ENCODE measurements around the gene CDC14A.

The CDC14A gene

GRCh38 chr1:100536031-100536430 lies 183.7 kb downstream of the CDC14A start:
- no peak overlapping the region for H3K4me3 ChIP-seq (IDR thresholded peaks at IDR 0.05; ENCODE audit: insufficient read depth, low read depth, low read length)
- no peak overlapping the region for H2AFZ ChIP-seq (ENCODE audit: low read depth)
- no peaks in the 10 kb centered on the region for H3K27me3 ChIP-seq (ENCODE audit: insufficient read depth, low read depth)
- peaks cover 36% of the 10 kb centered on the region for H3K4me1 ChIP-seq (ENCODE audit: low read depth, poor library complexity, severe bottlenecking)
- no peaks in the 10 kb centered on the region for H3K36me3 ChIP-seq (ENCODE audit: insufficient read depth)
- H3K9ac ChIP-seq = no peak overlapping the region
- H3K4me2 ChIP-seq = peak overlapping the region; percentile 51
- no peaks in the 10 kb centered on the region for H3K79me2 ChIP-seq (ENCODE audit: insufficient read depth, low read depth)
- H4K20me1 ChIP-seq (ENCODE audit: insufficient read depth) = no peaks in the 10 kb centered on the region
- H3K27ac ChIP-seq = peak overlapping the region; percentile 51; the same call in 1 of the 2 replicates
- no peak for TF ChIP-seq CTCF (conservative IDR thresholded peaks at IDR 0.05; ENCODE audit: low read depth, low read length)

GRCh38 chr1:100538913-100539835 lies 186.9 kb downstream of the CDC14A start:
- H3K27me3 ChIP-seq (ENCODE audit: insufficient read depth, low read depth) = no peaks in the 10 kb centered on the region
- no peak overlapping the region for H2AFZ ChIP-seq (ENCODE audit: low read depth)
- H3K4me2 ChIP-seq = no peak overlapping the region
- no peaks in the 10 kb centered on the region for H3K79me2 ChIP-seq (ENCODE audit: insufficient read depth, low read depth)
- H3K36me3 ChIP-seq (ENCODE audit: insufficient read depth) = no peaks in the 10 kb centered on the region
- H3K4me3 ChIP-seq (IDR thresholded peaks at IDR 0.05; ENCODE audit: insufficient read depth, low read depth, low read length) = no peak overlapping the region
- H3K4me1 ChIP-seq (ENCODE audit: low read depth, poor library complexity, severe bottlenecking) = peaks cover 26% of the 10 kb centered on the region
- H3K27ac ChIP-seq = no peak overlapping the region
- TF ChIP-seq CTCF (conservative IDR thresholded peaks at IDR 0.05; ENCODE audit: low read depth, low read length) = no peak
- H3K9ac ChIP-seq = no peak overlapping the region
- H4K20me1 ChIP-seq (ENCODE audit: insufficient read depth) = no peaks in the 10 kb centered on the region

GRCh38 chr1:100539836-100540536 lies 187.7 kb downstream of the CDC14A start:
- TF ChIP-seq CTCF (conservative IDR thresholded peaks at IDR 0.05; ENCODE audit: low read depth, low read length) = no peak
- no peaks in the 10 kb centered on the region for H4K20me1 ChIP-seq (ENCODE audit: insufficient read depth)
- H3K4me2 ChIP-seq = no peak overlapping the region
- no peaks in the 10 kb centered on the region for H3K79me2 ChIP-seq (ENCODE audit: insufficient read depth, low read depth)
- peaks cover 19% of the 10 kb centered on the region for H3K4me1 ChIP-seq (ENCODE audit: low read depth, poor library complexity, severe bottlenecking)
- H3K27ac ChIP-seq = no peak overlapping the region
- no peaks in the 10 kb centered on the region for H3K36me3 ChIP-seq (ENCODE audit: insufficient read depth)
- no peaks in the 10 kb centered on the region for H3K27me3 ChIP-seq (ENCODE audit: insufficient read depth, low read depth)
- H3K9ac ChIP-seq = no peak overlapping the region
- no peak overlapping the region for H3K4me3 ChIP-seq (IDR thresholded peaks at IDR 0.05; ENCODE audit: insufficient read depth, low read depth, low read length)
- no peak overlapping the region for H2AFZ ChIP-seq (ENCODE audit: low read depth)

GRCh38 chr1:100542285-100542684 lies 190.0 kb downstream of the CDC14A start:
- no peak overlapping the region for H3K4me3 ChIP-seq (IDR thresholded peaks at IDR 0.05; ENCODE audit: insufficient read depth, low read depth, low read length)
- no peaks in the 10 kb centered on the region for H3K27me3 ChIP-seq (ENCODE audit: insufficient read depth, low read depth)
- no peaks in the 10 kb centered on the region for H4K20me1 ChIP-seq (ENCODE audit: insufficient read depth)
- no peaks in the 10 kb centered on the region for H3K79me2 ChIP-seq (ENCODE audit: insufficient read depth, low read depth)
- no peak overlapping the region for H3K27ac ChIP-seq
- no peak overlapping the region for H3K4me2 ChIP-seq
- H2AFZ ChIP-seq (ENCODE audit: low read depth) = no peak overlapping the region
- no peak for TF ChIP-seq CTCF (conservative IDR thresholded peaks at IDR 0.05; ENCODE audit: low read depth, low read length)
- no peaks in the 10 kb centered on the region for H3K36me3 ChIP-seq (ENCODE audit: insufficient read depth)
- H3K4me1 ChIP-seq (ENCODE audit: low read depth, poor library complexity, severe bottlenecking) = no peaks in the 10 kb centered on the region
- H3K9ac ChIP-seq = no peak overlapping the region
